Uterus (tissue), 4 donors: ENCODE measurements around the gene TDRD1. TPM values are rescaled to one million over a fixed set of nuclear protein-coding genes. Genes with fewer than 3 reads are reported as not detected.

ENCODE experiments used
- DNase-seq, 2 donors: peaks; one replicate each; pipeline ENCODE4 v3.0.0-alpha.2; 2019 to 2020
- H3K27ac ChIP-seq, 2 donors: fragments of 200-600 bp; sonication (generic); 1 replicate in 1 of 2; 2 replicates in 1 of 2; pipeline ENCODE4 v1.5.1; 2016 to 2018
- H3K27me3 ChIP-seq, 2 donors: fragments of 200-600 bp; sonication (generic); one replicate each; pipeline ENCODE4 v1.5.1; 2018 to 2019; ENCODE audit warnings: control low read depth in 1 of 2
- H3K36me3 ChIP-seq, 2 donors: fragments of 200-600 bp; sonication (generic); one replicate each; pipeline ENCODE4 v1.5.1; 2019; ENCODE audit warnings: control low read depth in 1 of 2
- H3K4me1 ChIP-seq, 2 donors: fragments of 200-600 bp; sonication (generic); one replicate each; pipeline ENCODE4 v1.5.1; 2018 to 2019; ENCODE audit warnings: control low read depth in 1 of 2
- H3K4me3 ChIP-seq, 2 donors: fragments of 200-600 bp; sonication (generic); 1 replicate in 1 of 2; 2 replicates in 1 of 2; pipeline ENCODE4 v1.5.1; 2018 to 2019; ENCODE audit warnings: mild to moderate bottlenecking in 1 of 2
- H3K9me3 ChIP-seq, 2 donors: fragments of 200-600 bp; sonication (generic); one replicate each; pipeline ENCODE4 v1.5.1; 2019; ENCODE audit warnings: control low read depth in 1 of 2
- CTCF ChIP-seq, 4 experiments: fragments of 200-600 bp in 2 of 4; fragments of 450-650 bp in 2 of 4; sonication (generic) in 2 of 4; IDR thresholded peaks; one replicate each; pipeline ENCODE4 v1.5.1; 2016 to 2019; ENCODE audit warnings: antibody characterized with exemption in 4 of 4, mild to moderate bottlenecking in 2 of 4, moderate library complexity in 1 of 4
- POLR2A ChIP-seq, 2 donors: fragments of 450-650 bp; IDR thresholded peaks; one replicate each; pipeline ENCODE4 v1.6.1; 2016; ENCODE audit warnings: antibody characterized with exemption in 2 of 2, mild to moderate bottlenecking in 1 of 2, moderate library complexity in 1 of 2
- intact Hi-C: fragments of 100-400 bp; cut with DNase I; formaldehyde crosslinking; loops from one replicate; pipeline ENCODE4 v1.15.1; 2023; ENCODE audit warnings: low total_unique reads
- total RNA-seq, 4 donors: library from RNA; depleted of rRNA in 3 of 4; stranded (reverse); fragments of >200 nt in 3 of 4; gene quantifications; one replicate each; pipeline versions ENCODE4 v1.1.0 to v1.2.4, GENCODE V29; 2014 to 2023
- donor health status: DM: yes; HTN: yes; CAD: no.

The TDRD1 gene
- total RNA-seq, 4 donors from 2014 or later = 0.49 to 1.5 TPM; not detected in 2

- TF ChIP-seq POLR2A (IDR thresholded peaks at IDR 0.05) = no peak
- TF ChIP-seq CTCF (IDR thresholded peaks at IDR 0.05) = no peak
- DNase-seq = no peak
- Histone ChIP-seq H3K27me3 (no peaks in the 10 kb centered on the region), H3K4me3 (no peak overlapping the region), H3K36me3 (no peaks in the 10 kb centered on the region), H3K9me3 (no peaks in the 10 kb centered on the region), H3K27ac (no peak overlapping the region), H3K4me1 (peaks cover 0 to 4% of the 10 kb centered on the region in 2 donors)
- intact Hi-C loops = no loop called here
These were observed 83.3 kb downstream of the TDRD1 start for GRCh38 chr10:114262496-114262895.

- intact Hi-C loops = no loop called here
- peak; percentile 51 to 68 for DNase-seq
- Histone ChIP-seq H3K36me3 (no peaks in the 10 kb centered on the region), H3K4me3 (no peak overlapping the region), H3K27ac (peak overlapping the region; percentile 43 to 60), H3K27me3 (no peaks in the 10 kb centered on the region), H3K9me3 (no peaks in the 10 kb centered on the region), H3K4me1 (no peaks in the 10 kb centered on the region)
- TF ChIP-seq CTCF (IDR thresholded peaks at IDR 0.05) (no peak), POLR2A (IDR thresholded peaks at IDR 0.05) (no peak)
These were observed 86.4 kb downstream of the TDRD1 start for GRCh38 chr10:114265392-114266053.

- intact Hi-C loops = no loop called here
- peak overlapping the region in 1 of 2 donors; percentile 60 for H3K27ac ChIP-seq
- TF ChIP-seq CTCF (IDR thresholded peaks at IDR 0.05) (no peak), POLR2A (IDR thresholded peaks at IDR 0.05) (no peak)
- H3K4me3 ChIP-seq = no peak overlapping the region
- peak in 1 of 2 donors; percentile 32 for DNase-seq
- H3K4me1 ChIP-seq = no peaks in the 10 kb centered on the region
- no peaks in the 10 kb centered on the region for H3K36me3 ChIP-seq
- no peaks in the 10 kb centered on the region for H3K27me3 ChIP-seq
- no peaks in the 10 kb centered on the region for H3K9me3 ChIP-seq
These were observed 87.4 kb downstream of the TDRD1 start for GRCh38 chr10:114266521-114266920.

GRCh38 chr10:114271075-114271778 lies 92.1 kb downstream of the TDRD1 start:
- TF ChIP-seq CTCF (IDR thresholded peaks at IDR 0.05) (no peak), POLR2A (IDR thresholded peaks at IDR 0.05) (no peak)
- no peaks in the 10 kb centered on the region for H3K36me3 ChIP-seq
- no peaks in the 10 kb centered on the region for H3K4me1 ChIP-seq
- H3K27me3 ChIP-seq = no peaks in the 10 kb centered on the region
- H3K27ac ChIP-seq = peak overlapping the region; percentile 23 to 43
- intact Hi-C loops = no loop called here
- no peak overlapping the region for H3K4me3 ChIP-seq
- DNase-seq = no peak
- H3K9me3 ChIP-seq = no peaks in the 10 kb centered on the region

- intact Hi-C loops = no loop called here
- Histone ChIP-seq H3K4me1 (no peaks in the 10 kb centered on the region), H3K9me3 (no peaks in the 10 kb centered on the region), H3K36me3 (no peaks in the 10 kb centered on the region), H3K4me3 (no peak overlapping the region), H3K27me3 (no peaks in the 10 kb centered on the region), H3K27ac (peak overlapping the region; percentile 23 to 43)
- TF ChIP-seq POLR2A (IDR thresholded peaks at IDR 0.05) = no peak
- no peak for TF ChIP-seq CTCF (IDR thresholded peaks at IDR 0.05)
- peak; percentile 57 to 58 for DNase-seq
These were observed 92.6 kb downstream of the TDRD1 start for GRCh38 chr10:114271779-114272167.
